OCI-LY3 (cell line): ENCODE results near the gene SEPHS2.

Source experiments
- EZH2phosphoT487 ChIP-seq: fragments of 200-600 bp; shearing (Covaris generic); IDR thresholded peaks from 2 replicates; pipeline ENCODE4 v1.6.1; 2018; ENCODE audit warnings: antibody characterized with exemption, mixed run types, low read depth
- TF ChIP-seq, protein P1 (sequence below): fragments of 200-600, 300-600 bp; sonication (generic); IDR thresholded peaks from 2 replicates; pipeline ENCODE4 v1.5.1; 2014; ENCODE audit warnings: antibody characterized with exemption, low read length, low read depth

GRCh38 chr16:30434852-30435251 is 10.8 kb downstream of the SEPHS2 start:
- TF ChIP-seq, protein P1, sequence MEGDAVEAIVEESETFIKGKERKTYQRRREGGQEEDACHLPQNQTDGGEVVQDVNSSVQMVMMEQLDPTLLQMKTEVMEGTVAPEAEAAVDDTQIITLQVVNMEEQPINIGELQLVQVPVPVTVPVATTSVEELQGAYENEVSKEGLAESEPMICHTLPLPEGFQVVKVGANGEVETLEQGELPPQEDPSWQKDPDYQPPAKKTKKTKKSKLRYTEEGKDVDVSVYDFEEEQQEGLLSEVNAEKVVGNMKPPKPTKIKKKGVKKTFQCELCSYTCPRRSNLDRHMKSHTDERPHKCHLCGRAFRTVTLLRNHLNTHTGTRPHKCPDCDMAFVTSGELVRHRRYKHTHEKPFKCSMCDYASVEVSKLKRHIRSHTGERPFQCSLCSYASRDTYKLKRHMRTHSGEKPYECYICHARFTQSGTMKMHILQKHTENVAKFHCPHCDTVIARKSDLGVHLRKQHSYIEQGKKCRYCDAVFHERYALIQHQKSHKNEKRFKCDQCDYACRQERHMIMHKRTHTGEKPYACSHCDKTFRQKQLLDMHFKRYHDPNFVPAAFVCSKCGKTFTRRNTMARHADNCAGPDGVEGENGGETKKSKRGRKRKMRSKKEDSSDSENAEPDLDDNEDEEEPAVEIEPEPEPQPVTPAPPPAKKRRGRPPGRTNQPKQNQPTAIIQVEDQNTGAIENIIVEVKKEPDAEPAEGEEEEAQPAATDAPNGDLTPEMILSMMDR: no peak
- no peak for TF ChIP-seq EZH2phosphoT487
